Measurements from ENCODE around the gene SUFU.

DNA sequence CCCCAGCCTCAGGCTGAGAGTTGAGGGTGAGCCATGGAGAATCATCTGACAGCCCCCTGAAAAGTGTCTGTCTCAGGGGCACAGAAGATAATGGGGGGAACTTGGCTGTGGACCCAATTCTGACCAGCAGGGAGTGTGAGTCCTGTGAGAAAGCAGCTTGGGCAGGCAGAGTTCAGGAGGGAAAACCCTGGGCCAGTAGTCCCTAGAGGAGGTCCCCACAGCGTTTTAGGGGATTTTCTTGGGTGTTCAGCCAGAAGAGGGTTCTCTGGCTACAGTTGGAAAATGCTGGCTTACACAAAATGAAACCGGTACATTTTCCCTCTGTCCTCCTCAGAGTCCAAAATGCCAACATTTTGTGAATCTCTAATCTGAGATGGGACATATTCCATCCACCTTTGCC lies 104.7 kb downstream of the SUFU start:
- TF ChIP-seq, protein P1, sequence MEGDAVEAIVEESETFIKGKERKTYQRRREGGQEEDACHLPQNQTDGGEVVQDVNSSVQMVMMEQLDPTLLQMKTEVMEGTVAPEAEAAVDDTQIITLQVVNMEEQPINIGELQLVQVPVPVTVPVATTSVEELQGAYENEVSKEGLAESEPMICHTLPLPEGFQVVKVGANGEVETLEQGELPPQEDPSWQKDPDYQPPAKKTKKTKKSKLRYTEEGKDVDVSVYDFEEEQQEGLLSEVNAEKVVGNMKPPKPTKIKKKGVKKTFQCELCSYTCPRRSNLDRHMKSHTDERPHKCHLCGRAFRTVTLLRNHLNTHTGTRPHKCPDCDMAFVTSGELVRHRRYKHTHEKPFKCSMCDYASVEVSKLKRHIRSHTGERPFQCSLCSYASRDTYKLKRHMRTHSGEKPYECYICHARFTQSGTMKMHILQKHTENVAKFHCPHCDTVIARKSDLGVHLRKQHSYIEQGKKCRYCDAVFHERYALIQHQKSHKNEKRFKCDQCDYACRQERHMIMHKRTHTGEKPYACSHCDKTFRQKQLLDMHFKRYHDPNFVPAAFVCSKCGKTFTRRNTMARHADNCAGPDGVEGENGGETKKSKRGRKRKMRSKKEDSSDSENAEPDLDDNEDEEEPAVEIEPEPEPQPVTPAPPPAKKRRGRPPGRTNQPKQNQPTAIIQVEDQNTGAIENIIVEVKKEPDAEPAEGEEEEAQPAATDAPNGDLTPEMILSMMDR (IDR thresholded peaks at IDR 0.05; ENCODE audit: low read depth, low read length, missing input control), result no peak
- no peak for TF ChIP-seq GABPA (IDR thresholded peaks at IDR 0.05 in 1 of 2, conservative IDR thresholded peaks at IDR 0.05 in 1 of 2)
- no peak for TF ChIP-seq JUND (IDR thresholded peaks at IDR 0.05)
- TF ChIP-seq TAF1 (conservative IDR thresholded peaks at IDR 0.05), result no peak
- no peak for TF ChIP-seq YY1 (IDR thresholded peaks at IDR 0.05)
- TF ChIP-seq, protein P2, sequence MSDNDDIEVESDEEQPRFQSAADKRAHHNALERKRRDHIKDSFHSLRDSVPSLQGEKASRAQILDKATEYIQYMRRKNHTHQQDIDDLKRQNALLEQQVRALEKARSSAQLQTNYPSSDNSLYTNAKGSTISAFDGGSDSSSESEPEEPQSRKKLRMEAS (IDR thresholded peaks at IDR 0.05), result no peak
- TF ChIP-seq FOXA1 (IDR thresholded peaks at IDR 0.05), result no peak
- TF ChIP-seq, protein P3, sequence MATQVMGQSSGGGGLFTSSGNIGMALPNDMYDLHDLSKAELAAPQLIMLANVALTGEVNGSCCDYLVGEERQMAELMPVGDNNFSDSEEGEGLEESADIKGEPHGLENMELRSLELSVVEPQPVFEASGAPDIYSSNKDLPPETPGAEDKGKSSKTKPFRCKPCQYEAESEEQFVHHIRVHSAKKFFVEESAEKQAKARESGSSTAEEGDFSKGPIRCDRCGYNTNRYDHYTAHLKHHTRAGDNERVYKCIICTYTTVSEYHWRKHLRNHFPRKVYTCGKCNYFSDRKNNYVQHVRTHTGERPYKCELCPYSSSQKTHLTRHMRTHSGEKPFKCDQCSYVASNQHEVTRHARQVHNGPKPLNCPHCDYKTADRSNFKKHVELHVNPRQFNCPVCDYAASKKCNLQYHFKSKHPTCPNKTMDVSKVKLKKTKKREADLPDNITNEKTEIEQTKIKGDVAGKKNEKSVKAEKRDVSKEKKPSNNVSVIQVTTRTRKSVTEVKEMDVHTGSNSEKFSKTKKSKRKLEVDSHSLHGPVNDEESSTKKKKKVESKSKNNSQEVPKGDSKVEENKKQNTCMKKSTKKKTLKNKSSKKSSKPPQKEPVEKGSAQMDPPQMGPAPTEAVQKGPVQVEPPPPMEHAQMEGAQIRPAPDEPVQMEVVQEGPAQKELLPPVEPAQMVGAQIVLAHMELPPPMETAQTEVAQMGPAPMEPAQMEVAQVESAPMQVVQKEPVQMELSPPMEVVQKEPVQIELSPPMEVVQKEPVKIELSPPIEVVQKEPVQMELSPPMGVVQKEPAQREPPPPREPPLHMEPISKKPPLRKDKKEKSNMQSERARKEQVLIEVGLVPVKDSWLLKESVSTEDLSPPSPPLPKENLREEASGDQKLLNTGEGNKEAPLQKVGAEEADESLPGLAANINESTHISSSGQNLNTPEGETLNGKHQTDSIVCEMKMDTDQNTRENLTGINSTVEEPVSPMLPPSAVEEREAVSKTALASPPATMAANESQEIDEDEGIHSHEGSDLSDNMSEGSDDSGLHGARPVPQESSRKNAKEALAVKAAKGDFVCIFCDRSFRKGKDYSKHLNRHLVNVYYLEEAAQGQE (IDR thresholded peaks at IDR 0.05), result no peak
- no peak for TF ChIP-seq RAD21 (IDR thresholded peaks at IDR 0.05)
- TF ChIP-seq, protein P4, sequence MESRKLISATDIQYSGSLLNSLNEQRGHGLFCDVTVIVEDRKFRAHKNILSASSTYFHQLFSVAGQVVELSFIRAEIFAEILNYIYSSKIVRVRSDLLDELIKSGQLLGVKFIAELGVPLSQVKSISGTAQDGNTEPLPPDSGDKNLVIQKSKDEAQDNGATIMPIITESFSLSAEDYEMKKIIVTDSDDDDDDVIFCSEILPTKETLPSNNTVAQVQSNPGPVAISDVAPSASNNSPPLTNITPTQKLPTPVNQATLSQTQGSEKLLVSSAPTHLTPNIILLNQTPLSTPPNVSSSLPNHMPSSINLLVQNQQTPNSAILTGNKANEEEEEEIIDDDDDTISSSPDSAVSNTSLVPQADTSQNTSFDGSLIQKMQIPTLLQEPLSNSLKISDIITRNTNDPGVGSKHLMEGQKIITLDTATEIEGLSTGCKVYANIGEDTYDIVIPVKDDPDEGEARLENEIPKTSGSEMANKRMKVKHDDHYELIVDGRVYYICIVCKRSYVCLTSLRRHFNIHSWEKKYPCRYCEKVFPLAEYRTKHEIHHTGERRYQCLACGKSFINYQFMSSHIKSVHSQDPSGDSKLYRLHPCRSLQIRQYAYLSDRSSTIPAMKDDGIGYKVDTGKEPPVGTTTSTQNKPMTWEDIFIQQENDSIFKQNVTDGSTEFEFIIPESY (IDR thresholded peaks at IDR 0.05), result no peak
- TF ChIP-seq HNF4G (IDR thresholded peaks at IDR 0.05), result no peak
- TF ChIP-seq SP1 (IDR thresholded peaks at IDR 0.05), result no peak
- TF ChIP-seq, protein P5, sequence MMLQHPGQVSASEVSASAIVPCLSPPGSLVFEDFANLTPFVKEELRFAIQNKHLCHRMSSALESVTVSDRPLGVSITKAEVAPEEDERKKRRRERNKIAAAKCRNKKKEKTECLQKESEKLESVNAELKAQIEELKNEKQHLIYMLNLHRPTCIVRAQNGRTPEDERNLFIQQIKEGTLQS (IDR thresholded peaks at IDR 0.05), result no peak
